Fibroblast of skin of abdomen (primary cell): Measurements from ENCODE around the gene RTRAF.

Experiments used
- DNase-seq: peaks from one replicate; pipeline ENCODE4 v3.0.0-alpha.2; 2013

RTRAF gene

DNA sequence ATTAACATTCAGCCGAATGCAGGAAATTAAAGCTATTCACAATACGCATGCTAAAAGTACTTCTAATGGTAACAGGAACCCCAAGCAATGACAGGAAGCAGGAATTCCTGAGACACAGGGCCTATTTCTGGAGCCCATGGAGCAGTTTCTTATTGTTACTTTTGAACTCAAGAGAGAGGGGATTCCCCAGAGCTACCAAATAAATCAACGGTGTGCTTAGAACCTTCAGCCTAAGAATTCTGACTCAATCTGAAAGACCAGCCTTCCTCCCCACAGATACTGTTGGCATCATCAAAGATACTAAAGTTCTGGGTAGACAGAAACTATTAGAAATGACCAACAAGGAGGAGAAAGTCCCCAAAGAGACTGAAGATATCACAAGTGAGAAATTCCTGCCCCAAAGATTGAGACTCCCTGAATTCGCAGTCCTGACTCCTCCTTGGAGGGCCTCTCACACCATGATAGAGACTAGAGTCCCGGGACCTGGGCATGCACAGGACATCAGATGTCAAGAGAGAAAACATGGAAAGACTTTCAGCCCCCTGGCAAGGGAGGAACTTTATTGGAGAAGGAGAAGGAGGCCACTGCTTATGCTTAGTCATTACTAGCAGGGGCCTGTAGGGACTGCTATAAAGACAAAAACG lies 32.7 kb downstream of the RTRAF start:
- no peak for DNase-seq

DNA sequence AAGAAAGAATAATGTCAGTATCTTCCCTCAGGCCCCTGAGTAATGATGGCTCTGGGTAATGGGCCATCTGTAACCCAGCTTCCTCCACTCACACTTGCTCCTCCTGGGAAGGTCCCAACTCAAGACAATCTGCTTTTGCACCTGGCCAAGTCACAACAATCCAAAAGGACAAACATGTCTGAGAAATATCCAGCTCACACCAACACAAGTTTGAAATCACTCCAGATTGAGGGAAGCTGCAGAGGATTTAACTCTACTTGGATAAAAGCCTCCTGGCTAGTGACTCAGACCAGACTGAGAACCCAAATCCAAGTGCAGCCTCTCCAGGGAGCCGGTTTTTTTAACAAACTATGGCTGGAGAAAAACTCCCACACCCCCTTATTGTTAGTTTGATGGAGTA lies 34.2 kb downstream of the RTRAF start:
- DNase-seq = peak; percentile 79

DNA sequence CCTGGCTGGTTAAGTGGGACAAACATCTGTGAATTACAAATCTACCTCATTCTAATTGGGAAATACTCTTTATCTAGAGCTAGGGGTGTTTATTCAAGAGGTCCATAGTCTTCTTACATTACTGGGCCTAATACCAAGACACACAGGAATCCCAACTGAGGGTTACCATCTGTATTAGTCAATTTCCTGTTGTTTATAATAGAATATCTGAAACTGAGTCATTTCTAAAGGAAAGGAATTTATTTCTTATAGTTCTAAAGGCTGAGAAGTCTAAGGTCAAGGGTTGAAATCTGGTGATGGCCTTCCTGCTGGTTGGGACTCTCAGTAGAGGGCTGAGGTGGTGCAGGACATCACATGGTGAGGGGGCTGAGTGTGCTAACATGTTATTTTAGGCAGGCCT lies 36.0 kb downstream of the RTRAF start:
- DNase-seq = peak; percentile 89

DNA sequence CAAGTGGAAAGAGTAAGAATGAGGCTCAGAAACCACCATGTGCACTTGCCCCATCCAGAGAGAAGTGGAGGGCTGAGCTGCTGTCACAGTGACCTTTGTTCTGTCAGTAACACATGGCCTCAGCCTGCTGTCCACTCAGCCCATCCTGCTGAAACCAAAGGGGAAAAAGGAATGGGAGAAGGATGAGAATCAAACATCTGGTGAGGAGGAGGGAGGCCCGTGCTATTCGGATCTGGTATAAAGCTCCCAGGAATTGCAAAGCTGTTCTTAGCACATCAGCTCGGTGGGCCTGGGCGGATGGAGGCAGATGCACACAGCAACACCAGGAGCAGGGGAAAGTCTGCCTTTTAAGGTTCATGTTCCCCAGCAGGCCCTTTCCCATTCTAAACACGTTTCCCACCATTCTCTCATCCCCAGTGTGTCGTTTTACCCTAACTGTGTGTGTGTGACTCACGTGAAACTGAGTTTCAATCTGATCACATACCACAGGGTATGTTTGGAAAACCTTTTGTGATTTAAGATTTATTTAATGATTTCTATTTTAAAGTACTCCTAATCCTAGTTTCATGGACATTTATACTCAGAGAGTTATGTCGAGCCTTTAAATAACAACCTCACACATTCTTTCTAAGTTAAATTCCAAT lies 36.8 kb downstream of the RTRAF start:
- DNase-seq = peak; percentile 35

DNA sequence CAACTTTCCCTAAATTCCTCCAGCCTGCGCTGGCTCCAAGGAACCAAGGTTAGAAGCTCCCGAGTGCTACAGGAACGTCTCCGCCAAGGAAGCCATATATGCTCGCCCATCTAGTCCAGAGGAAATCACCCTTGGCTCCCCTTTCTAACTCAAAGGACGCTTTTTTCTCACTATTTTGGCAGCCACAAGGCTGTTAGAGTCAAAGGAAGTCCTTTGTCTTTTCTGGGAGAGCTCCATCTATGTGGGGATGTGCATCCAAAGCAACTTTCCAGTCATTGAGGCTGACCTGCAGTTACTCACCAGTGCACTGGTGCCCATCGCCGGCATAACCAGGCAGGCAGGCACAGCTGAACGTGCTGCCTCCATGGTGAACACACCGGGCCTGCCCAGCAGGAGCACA lies 37.6 kb downstream of the RTRAF start:
- DNase-seq = no peak

DNA sequence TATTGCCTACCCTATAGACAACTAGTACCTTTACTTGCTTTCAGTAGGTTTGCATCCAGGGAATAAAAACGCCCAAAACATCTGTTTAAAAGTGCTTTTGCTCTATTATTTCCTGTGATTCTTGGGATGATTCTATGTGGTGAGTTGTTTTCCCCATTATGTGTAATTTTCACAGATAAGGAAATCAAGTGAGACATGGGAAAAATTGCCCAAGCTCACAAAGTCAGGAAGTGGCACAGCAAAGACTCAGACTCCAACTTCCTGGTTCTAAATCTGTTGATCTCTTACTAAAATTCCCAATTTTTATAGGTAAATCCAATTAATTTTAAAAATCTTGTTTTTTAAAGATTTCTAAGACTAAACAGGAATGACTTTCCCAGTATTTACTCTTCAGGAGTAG lies 40.5 kb downstream of the RTRAF start:
- no peak for DNase-seq

DNA sequence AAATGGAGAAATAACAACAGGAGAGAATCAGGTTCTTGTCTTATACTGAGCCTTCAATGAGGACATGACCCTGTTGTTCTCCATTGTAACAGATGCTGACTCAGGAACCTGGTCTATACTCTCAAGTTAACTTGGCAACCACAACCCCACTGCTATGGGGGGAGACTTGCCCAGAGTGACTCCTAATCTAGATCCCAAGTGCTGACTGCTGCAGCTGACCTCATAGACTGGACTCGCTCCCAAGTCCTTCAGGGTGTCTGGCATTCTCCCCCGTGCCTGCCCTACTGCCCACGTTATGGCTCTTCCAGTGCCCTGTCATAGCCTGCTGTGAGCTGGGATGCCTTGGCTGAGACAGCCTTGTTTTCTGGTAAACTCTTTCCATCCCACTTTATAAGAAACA lies 42.4 kb downstream of the RTRAF start:
- DNase-seq = peak; percentile 86

DNA sequence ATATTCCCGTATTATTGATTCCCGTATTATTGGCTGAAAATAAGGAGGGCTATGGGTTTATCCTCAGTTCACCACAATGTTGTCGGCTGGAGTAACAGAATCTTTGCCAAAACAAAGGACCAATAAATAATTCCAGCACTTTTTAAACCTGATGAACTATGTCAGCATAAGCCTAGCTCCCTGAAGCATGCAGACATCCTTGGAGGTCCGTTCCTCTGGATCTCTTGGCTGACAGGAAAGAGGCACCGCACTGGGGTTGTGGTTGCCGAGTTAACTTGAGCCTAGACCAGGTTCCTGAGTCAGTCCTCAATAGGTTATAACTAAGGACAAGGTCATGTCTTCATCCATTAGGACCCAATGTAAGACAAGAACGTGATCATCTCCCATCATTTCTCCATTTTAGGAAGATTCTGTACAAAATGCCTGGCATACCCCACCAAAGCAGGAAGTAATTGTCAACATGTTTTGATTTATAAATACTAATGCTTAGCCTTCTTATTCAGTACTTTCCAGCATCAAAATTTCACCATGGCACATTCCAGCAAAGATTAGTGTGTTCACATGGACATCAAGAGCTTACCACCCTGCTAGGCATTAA lies 43.0 kb downstream of the RTRAF start:
- DNase-seq = peak; percentile 86

DNA sequence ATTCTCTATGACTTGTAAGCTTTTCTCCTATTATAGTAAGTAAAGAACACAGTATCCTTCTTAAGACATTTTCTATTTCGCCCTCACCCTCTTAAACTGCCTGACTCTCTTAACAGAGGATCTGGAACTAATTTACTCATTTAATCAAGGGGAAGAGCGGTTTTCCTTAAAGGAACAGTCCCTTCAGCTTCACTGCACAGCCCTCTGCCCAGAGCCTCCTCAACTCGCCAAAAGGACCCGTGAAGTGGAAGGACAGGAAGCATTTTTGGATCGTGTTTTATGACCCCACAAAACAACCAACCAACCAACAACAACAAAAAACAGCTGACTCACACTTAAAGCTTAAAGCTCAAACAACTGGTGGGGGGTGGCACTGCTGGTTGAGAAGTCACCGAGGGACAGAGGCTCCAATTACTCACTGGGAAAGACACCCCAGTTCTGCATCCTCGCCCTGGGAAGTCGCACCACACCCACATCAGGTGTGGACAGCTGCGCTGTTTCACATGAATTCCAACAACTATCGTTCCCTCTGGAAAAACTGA lies 43.8 kb downstream of the RTRAF start:
- DNase-seq = peak; percentile 81

DNA sequence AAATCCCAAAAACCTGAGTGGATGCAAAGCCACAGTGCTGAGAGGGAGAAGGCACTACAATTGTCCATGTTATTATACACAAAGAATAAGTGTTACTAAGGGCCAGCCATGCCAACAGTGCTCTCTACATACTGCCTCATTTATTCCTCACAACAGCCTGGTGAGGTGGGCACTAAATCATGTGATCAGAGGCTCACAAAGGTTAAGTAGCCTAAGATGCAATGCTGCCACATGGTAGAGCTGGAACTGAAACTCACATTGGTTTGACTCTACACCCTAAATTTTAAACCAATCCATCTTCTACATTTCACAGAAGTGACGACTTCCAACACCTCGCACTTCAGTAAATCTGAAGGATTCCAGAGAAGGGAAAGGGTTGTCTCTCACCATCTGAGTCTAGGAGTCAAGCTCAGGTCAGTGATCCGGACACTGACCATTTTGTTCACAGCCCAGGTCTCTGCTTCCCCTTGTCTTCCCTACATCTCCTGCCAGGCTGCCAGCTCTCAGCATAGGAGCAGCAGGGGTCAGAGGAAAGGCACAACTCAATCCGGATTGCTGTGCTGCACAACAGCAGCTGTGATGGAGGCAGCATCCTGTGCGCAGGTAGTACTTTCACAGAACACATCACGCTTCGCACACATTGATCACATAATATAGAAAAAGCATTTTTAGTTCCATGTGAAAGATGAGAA lies 49.9 kb downstream of the RTRAF start:
- no peak for DNase-seq

DNA sequence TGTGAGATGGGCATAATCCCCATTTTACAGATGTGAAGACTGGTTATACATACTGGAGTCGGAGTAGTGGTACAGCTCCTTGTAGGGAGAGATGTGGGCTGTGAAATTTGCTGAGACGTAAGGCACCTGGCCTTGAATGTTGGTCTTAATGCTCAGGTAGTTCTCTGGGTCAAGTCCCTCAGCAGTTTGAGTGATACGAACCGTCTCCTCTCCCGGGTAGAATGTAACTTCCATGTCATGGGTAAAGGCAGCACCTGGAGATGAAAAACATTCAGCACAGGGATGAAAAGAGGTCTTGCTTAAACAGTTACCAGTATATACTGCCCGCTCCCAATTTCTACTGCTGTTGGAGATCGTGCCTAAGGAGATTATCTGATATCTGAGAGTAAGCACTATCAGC lies 51.3 kb downstream of the RTRAF start:
- no peak for DNase-seq

DNA sequence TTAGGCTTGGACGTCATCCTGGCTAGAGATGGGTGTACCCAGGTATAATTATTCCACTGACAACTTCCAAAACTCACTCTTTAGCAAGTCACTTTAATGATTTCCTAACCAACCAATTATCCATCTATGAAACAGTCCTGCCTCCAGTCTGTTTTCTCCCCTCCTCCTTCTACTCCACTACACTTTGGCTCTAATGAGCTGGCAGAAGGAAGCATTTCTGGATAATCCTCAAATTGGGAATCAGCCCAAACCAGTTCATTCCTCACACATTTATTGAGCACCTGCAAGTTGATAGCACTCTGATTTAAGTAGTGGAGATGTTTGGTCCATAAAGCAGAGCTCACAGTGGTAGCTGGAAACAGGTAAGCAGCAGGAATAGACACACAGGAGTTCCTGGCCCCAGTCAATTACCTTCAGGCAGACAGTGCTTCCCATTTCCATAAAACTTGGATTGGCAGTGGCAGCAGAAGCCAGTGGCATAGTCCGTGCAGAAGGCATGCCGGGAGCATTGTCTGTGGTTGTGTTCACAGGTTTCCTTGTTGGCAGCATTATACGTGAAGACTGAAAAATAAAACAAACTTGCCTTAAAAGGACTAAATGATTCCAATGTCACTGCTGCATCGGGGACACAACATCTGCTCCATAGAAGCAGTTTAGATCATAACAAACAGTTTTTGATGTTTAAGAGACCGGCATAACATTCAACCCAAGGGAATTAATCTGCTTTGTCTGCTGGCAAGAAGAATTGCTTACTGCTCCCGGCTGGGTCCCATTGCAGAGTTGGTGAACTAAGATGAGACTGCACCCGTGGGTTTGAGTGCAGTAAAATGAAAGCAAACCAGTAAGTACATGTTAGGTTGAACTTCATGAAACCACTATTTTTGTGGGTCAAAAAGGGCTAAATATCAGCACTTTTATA lies 53.3 kb downstream of the RTRAF start:
- DNase-seq = no peak

DNA sequence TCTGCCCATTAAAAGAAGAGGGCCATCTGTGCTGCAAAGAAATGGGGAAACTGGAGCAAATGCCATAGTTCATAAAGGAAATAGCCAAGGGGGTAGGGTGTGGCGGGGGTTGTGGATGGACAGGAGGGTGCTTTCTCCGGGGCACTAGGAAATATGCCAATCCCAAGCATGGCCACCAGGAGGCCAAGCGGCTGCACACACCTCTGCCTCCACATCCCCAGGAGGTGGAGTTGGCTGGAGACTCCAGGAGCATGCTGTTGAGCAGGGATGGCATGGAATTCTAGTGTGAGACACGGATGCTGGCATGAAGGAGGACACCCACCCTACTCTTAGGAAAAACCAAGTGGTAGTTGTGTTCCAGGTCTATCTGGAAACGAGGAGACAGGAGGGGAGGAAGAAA lies 54.3 kb downstream of the RTRAF start:
- DNase-seq = peak; percentile 35

DNA sequence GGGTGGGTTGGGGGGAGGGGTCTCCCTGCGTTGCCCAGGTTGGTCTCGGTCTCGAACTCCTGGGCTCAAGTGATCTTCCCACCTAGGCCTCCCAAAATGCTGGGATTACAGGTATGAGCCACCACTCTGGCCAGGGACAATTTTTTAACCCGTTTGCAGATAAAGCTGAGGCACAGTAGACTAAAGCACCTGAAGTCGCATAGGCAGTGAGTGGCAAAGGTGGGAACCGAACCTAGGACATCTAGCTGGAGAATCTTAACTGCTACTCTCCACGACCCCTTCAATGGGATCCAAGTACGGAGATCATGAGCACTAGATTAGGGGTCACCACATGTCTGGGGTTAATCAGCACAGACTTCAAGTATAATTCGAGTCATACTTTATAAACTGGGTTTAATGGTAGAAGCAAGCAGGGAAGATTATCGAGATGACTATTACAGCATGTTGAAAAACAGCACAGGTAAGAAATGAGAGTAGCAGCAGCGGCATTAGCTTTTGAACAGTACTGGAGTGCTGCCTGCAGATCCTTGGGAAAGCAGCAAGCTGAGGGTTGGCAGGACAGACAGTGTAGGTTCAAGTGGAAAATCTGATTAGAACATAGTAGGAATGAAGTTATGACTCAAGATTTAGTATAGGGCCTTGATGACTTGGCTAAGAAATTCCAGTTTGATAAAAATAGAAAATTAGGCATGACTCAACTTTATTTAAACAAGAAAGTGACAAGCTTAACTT lies 55.6 kb downstream of the RTRAF start:
- peak; percentile 87 for DNase-seq

DNA sequence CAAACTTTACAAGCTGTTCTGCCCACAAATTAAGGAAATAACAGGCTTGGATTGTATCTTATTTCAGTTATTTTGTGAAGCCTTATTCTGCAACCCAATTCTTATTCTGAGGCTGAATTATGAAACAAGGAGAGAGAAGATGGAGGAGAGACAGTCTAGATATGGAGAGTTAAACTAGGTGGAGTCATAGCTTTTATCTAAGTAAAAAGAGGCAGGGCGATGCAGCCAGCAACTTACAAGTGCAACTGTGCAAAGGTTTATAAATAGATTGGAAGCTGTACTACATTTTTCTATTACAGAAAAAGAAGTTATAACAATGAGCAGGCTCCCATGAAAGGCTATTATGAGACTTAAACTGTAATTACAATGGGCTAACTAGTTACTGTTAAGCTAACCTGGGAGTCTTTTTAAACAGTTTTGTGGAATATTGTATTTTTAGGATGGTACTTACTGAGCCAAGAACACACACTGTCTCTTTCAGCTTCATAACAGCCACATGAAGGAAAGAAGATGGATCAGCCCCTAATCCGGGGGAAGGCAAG lies 57.1 kb downstream of the RTRAF start:
- no peak for DNase-seq

DNA sequence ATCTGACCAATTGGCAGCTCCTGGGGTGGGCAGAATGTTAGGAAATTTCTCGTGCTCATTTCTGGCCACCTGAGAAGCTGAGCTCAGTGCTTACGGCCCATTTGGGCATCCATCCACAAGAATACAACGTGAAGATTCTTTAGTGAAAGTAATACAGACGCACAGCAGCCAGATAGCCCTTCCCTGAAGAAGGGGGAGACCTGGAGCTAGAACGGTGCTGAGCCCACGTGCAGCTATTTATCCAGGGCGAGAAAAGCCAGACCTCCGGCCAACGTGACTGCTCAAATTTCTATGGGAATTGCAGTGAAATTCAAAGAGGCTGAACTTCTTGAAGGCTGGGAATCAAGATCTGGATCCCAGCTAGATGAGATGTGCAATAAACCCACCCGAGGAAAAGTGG lies 58.8 kb downstream of the RTRAF start:
- no peak for DNase-seq

DNA sequence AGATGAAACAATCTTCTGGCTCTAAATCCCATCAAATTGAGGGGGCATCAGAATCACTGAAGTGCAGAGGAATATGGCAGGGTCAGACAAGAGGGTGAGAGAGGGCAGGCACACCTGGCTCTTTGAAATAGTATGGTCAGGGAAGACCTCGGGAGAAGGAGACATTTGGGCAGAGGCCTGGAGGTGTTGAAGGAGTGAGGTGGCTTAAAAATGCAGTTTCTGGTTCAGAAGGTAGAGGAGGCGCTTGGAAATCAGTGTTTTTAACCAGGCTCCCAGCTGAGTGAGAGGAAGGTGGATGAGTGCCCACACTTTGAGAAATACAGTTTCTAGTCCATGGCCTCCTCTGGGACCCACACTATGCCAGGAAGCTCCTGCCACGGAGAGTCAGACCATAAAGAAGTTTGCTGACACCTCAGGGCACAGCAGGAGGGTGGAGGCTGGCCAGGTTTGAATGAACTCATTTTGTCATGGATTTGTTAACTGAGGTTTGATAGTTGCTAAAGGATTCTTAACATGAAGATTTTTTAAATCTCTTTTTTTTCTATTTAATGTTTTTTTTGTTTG lies 59.4 kb downstream of the RTRAF start:
- no peak for DNase-seq

DNA sequence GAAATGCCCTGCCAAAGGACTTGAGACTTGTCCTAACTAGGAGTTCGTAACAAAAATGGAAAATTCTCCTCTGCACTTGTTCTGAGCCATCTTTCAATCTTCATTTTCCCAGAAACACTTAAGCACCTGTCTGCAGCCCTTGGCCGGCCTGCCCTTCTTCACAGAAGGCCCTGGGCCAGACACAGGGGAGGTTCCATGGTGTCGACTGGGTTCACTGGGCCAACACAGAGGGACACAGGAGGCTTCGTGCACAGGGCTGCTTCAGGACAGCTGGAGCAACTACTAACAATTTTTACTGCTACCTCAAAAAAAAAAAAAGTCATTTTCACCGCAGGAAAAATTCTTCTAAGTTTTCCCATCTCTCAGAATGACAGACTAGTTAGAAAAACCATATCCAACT lies 59.9 kb downstream of the RTRAF start:
- no peak for DNase-seq

DNA sequence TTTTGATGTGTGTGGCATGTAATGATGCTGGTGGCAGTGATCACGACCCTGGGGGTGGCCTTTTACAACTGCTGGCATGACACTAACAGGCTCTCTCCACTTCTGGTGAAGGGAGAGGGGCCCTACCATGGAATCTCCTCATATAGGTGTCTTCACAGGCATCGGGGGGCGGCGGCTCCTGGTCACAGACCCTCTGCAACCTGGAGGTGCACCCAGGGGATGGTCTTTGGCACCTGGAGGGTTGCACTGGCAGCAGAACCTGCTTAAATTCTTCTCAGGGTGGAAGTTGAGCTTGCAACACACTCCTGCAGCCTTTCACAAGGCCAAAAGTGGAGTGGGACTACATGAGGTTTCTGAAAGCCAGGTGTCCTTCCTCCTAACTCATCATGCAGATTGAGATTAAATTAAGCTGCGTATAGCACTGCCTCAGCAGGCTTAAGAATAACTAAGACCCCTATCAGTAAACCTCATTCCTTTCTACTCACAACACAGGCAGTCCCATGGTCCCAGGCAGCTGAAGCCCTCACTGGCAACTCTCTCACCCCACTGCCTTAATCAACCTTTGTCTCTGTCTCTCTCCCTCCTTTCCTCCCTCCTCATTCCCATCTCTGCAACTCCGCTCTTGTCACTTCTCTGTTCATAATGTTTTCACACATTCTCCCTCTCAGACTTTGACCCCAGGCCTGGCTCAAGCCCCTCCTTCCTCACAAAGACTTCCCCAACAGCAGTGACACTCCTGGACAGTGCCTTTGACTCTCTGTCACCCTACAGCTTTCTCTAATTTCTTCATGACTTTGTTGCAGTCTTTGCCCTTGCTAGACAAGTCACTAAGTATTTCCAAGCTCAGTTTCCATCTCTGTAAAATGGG lies 60.6 kb downstream of the RTRAF start:
- no peak for DNase-seq

DNA sequence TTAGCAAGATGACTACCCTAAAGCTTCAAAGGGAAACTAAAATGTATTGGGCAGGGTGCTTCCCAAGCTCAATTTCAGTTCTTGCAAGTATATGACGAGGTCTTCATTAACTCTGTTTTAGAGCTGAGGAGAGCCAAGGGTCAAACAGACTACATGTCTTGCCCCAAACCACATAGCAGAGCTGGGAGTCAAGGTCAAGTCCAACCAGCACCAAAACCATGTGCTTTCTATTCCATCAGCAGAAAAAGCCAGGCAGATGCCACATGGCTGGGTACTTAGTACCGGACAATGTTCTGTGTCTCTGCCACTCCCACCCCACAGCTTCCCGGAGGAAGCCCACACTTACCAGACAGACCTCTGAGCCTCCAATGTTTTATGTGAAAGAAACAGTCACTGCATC lies 61.9 kb downstream of the RTRAF start:
- DNase-seq = no peak
